ENCODE measurements around the gene UBR1.

DNA sequence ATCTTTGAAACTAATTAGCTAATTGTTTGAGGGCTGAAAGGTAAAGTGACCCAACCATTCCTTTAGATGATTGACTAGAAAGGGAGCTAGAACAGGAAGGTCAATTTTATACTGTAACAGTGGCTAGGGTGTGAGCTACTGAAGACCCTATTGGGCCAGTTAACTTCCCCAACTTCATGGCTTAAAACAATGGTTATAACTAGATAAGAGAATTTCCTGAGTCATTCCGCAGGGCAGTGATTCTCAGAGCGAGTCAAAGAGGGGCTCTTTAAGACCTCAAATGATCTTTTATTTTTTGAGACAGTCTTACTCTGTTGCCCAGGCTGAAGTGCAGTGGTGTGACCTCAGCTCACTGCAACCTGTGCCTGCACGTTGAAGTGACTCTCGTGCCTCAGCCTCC is 151.5 kb downstream of the UBR1 start:
- TF ChIP-seq, protein P1, sequence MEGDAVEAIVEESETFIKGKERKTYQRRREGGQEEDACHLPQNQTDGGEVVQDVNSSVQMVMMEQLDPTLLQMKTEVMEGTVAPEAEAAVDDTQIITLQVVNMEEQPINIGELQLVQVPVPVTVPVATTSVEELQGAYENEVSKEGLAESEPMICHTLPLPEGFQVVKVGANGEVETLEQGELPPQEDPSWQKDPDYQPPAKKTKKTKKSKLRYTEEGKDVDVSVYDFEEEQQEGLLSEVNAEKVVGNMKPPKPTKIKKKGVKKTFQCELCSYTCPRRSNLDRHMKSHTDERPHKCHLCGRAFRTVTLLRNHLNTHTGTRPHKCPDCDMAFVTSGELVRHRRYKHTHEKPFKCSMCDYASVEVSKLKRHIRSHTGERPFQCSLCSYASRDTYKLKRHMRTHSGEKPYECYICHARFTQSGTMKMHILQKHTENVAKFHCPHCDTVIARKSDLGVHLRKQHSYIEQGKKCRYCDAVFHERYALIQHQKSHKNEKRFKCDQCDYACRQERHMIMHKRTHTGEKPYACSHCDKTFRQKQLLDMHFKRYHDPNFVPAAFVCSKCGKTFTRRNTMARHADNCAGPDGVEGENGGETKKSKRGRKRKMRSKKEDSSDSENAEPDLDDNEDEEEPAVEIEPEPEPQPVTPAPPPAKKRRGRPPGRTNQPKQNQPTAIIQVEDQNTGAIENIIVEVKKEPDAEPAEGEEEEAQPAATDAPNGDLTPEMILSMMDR (optimal IDR thresholded peaks at IDR 0.05 in 1 of 3, IDR thresholded peaks at IDR 0.05 in 1 of 3, conservative IDR thresholded peaks at IDR 0.05 in 1 of 3; ENCODE audit: extremely low read depth in 1 of 3, insufficient read depth in 2 of 3, low read length in 3 of 3) = no peak
- no peak for TF ChIP-seq EZH2 (IDR thresholded peaks at IDR 0.05; ENCODE audit: low read length)

All from keratinocyte (primary cell).